ENCODE measurements around the gene LRMDA. TPM values are rescaled to one million over a fixed set of nuclear protein-coding genes. Genes with fewer than 3 reads are reported as not detected.

The LRMDA gene
- total RNA-seq, 4 donors from 2014 or later, result 1.4 to 23.1 (median 3.6) TPM

GRCh38 chr10:76572021-76572420 lies 1140.6 kb downstream of the LRMDA start:
- no peak for DNase-seq
- Histone ChIP-seq H3K36me3 (no peaks in the 10 kb centered on the region), H3K4me3 (no peak overlapping the region), H3K27ac (no peak overlapping the region), H3K9me3 (no peaks in the 10 kb centered on the region), H3K4me1 (no peaks in the 10 kb centered on the region), H3K27me3 (no peaks in the 10 kb centered on the region)
- TF ChIP-seq POLR2A (IDR thresholded peaks at IDR 0.05) (no peak), CTCF (IDR thresholded peaks at IDR 0.05) (no peak)

GRCh38 chr10:76576276-76576962 lies 1145.0 kb downstream of the LRMDA start:
- H3K4me3 ChIP-seq, result no peak overlapping the region
- no peaks in the 10 kb centered on the region for H3K9me3 ChIP-seq
- TF ChIP-seq CTCF (IDR thresholded peaks at IDR 0.05) (no peak), POLR2A (IDR thresholded peaks at IDR 0.05) (no peak)
- H3K27ac ChIP-seq, result no peak overlapping the region
- DNase-seq, result no peak
- H3K36me3 ChIP-seq, result no peaks in the 10 kb centered on the region
- no peaks in the 10 kb centered on the region for H3K4me1 ChIP-seq
- H3K27me3 ChIP-seq, result no peaks in the 10 kb centered on the region

GRCh38 chr10:76577455-76577854 lies 1146.0 kb downstream of the LRMDA start:
- no peak for TF ChIP-seq POLR2A (IDR thresholded peaks at IDR 0.05)
- no peak for TF ChIP-seq CTCF (IDR thresholded peaks at IDR 0.05)
- Histone ChIP-seq H3K4me1 (no peaks in the 10 kb centered on the region), H3K36me3 (no peaks in the 10 kb centered on the region), H3K27me3 (no peaks in the 10 kb centered on the region), H3K4me3 (no peak overlapping the region), H3K9me3 (no peaks in the 10 kb centered on the region), H3K27ac (no peak overlapping the region)
- DNase-seq, result no peak

GRCh38 chr10:76581506-76582256 lies 1150.3 kb downstream of the LRMDA start:
- H3K27me3 ChIP-seq, result no peaks in the 10 kb centered on the region
- H3K27ac ChIP-seq, result no peak overlapping the region
- no peaks in the 10 kb centered on the region for H3K36me3 ChIP-seq
- H3K9me3 ChIP-seq, result no peaks in the 10 kb centered on the region
- no peak for TF ChIP-seq CTCF (IDR thresholded peaks at IDR 0.05)
- no peak for TF ChIP-seq POLR2A (IDR thresholded peaks at IDR 0.05)
- H3K4me1 ChIP-seq, result no peaks in the 10 kb centered on the region
- H3K4me3 ChIP-seq, result no peak overlapping the region
- no peak for DNase-seq

GRCh38 chr10:76582531-76582930 lies 1151.1 kb downstream of the LRMDA start:
- DNase-seq, result no peak
- Histone ChIP-seq H3K27me3 (no peaks in the 10 kb centered on the region), H3K4me1 (no peaks in the 10 kb centered on the region), H3K36me3 (no peaks in the 10 kb centered on the region), H3K27ac (no peak overlapping the region), H3K9me3 (no peaks in the 10 kb centered on the region), H3K4me3 (no peak overlapping the region)
- no peak for TF ChIP-seq POLR2A (IDR thresholded peaks at IDR 0.05)
- no peak for TF ChIP-seq CTCF (IDR thresholded peaks at IDR 0.05)
